PC-9 (cell line): ENCODE results near the gene TREH. TPM values are rescaled to one million over a fixed set of nuclear protein-coding genes. Genes with fewer than 3 reads are reported as not detected.
A peak's percentile ranks its signal among the peaks of the same experiment; 100 is the strongest.

Source experiments
- BruUV-seq: library from RNA; stranded (reverse); fragments of 400-500 nt; replicated peaks from 2 replicates; lab custom pipeline; 2021; lab: Mats Ljungman, UMichigan
- CTCF ChIA-PET: fragments of 300-600 bp; sonication (Branson Sonifier 250); formaldehyde crosslinking; loops from one replicate; lab custom pipeline; 2022; ENCODE audit warnings: antibody characterized with exemption; lab: Charles Lee
- POLR2A ChIA-PET: fragments of 300-600 bp; sonication (Branson Sonifier 250); formaldehyde crosslinking; loops from one replicate; lab custom pipeline; 2022; ENCODE audit warnings: antibody characterized with exemption; ENCODE audit not compliant: unreplicated experiment; lab: Charles Lee
- DNase-seq, 2 experiments: peaks; one replicate each; pipeline versions ENCODE4 v3.0.0 to v3.0.0-alpha.2; 2015 to 2022; ENCODE audit warnings: mixed read lengths in 1 of 2
- H2AFZ ChIP-seq: fragments of 200-600 bp; sonication (generic); 2 replicates; pipeline ENCODE4 v1.8.1; 2017; ENCODE audit warnings: antibody characterized with exemption
- H3F3A ChIP-seq: fragments of 200-600 bp; sonication (generic); 2 replicates; pipeline ENCODE4 v1.8.1; 2017; ENCODE audit warnings: antibody characterized with exemption, mild to moderate bottlenecking, low read depth; ENCODE audit not compliant: insufficient read depth
- H3K27ac ChIP-seq: fragments of 200-600 bp; sonication (generic); 2 replicates; pipeline ENCODE4 v1.6.1; 2016; ENCODE audit warnings: mixed run types
- H3K27me3 ChIP-seq: fragments of 200-600 bp; sonication (generic); 2 replicates; pipeline ENCODE4 v1.6.1; 2016; ENCODE audit warnings: low read depth, mixed run types; ENCODE audit not compliant: insufficient read depth
- H3K36me3 ChIP-seq: fragments of 200-600 bp; sonication (generic); 2 replicates; pipeline ENCODE4 v1.6.1; 2016; ENCODE audit warnings: low read depth, mixed run types
- H3K4me1 ChIP-seq: fragments of 200-600 bp; sonication (generic); replicated peaks from 2 replicates; pipeline ENCODE4 v1.6.1; 2016; ENCODE audit warnings: mixed run types; ENCODE audit not compliant: insufficient read depth
- H3K4me2 ChIP-seq: fragments of 200-600 bp; sonication (generic); 2 replicates; pipeline ENCODE4 v1.6.1; 2017; ENCODE audit warnings: mixed run types
- H3K4me3 ChIP-seq: fragments of 200-600 bp; sonication (generic); 2 replicates; pipeline ENCODE4 v1.6.1; 2016; ENCODE audit warnings: mixed run types
- H3K79me2 ChIP-seq: fragments of 200-600 bp; sonication (generic); 2 replicates; pipeline ENCODE4 v1.6.1; 2017; ENCODE audit warnings: low read depth, mixed run types
- H3K9me2 ChIP-seq: fragments of 200-600 bp; sonication (generic); 2 replicates; pipeline ENCODE4 v1.8.1; 2017; ENCODE audit warnings: mild to moderate bottlenecking; ENCODE audit not compliant: insufficient read depth
- H3K9me3 ChIP-seq: fragments of 200-600 bp; sonication (generic); 2 replicates; pipeline ENCODE4 v1.8.1; 2016; ENCODE audit warnings: low read depth; ENCODE audit not compliant: insufficient read depth
- H4K20me1 ChIP-seq: fragments of 200-600 bp; sonication (generic); 2 replicates; pipeline ENCODE4 v1.8.1; 2017; ENCODE audit not compliant: insufficient read depth
- CTCF ChIP-seq: fragments of 200-600 bp; sonication (generic); conservative IDR thresholded peaks from 2 replicates; pipeline ENCODE4 v1.6.1; 2017; ENCODE audit warnings: mixed run types, antibody characterized with exemption, mild to moderate bottlenecking, moderate library complexity
- EZH2 ChIP-seq: fragments of 200-600 bp; sonication (generic); IDR thresholded peaks from 2 replicates; pipeline ENCODE4 v1.8.0; 2017; ENCODE audit warnings: antibody characterized with exemption, low read depth
- intact Hi-C: fragments of 100-400 bp; cut with micrococcal nuclease; formaldehyde crosslinking; loops from one replicate; pipeline ENCODE4 v1.10.0; 2022; ENCODE audit not compliant: unreplicated experiment
- total RNA-seq: library from RNA; stranded (reverse); gene quantifications from 2 replicates; pipeline ENCODE4 v1.2.3, GENCODE V29; 2021

The TREH gene
- total RNA-seq, 1 experiment from 2014 or later, result not detected

GRCh38 chr11:118627566-118627965 is 51.9 kb downstream of the TREH start:
- Histone ChIP-seq H3K9me2 (no peaks in the 10 kb centered on the region), H3K4me1 (peaks cover 37% of the 10 kb centered on the region), H3K36me3 (peaks cover 25% of the 10 kb centered on the region), H3F3A (peaks cover 37% of the 10 kb centered on the region), H3K4me2 (no peak overlapping the region), H3K27me3 (no peaks in the 10 kb centered on the region), H3K4me3 (no peak overlapping the region), H3K79me2 (peaks cover 14% of the 10 kb centered on the region), H2AFZ (no peak overlapping the region), H3K27ac (no peak overlapping the region), H4K20me1 (peaks cover 13% of the 10 kb centered on the region; the same call in 1 of the 2 replicates), H3K9me3 (no peaks in the 10 kb centered on the region)
- CTCF ChIA-PET, result no interaction called here
- POLR2A ChIA-PET, result no interaction called here
- TF ChIP-seq CTCF, result no peak
- TF ChIP-seq EZH2, result no peak
- BruUV-seq, result no TSS peak
- intact Hi-C loops, result no loop called here
- no peak for DNase-seq

GRCh38 chr11:118625976-118626375 is 53.5 kb downstream of the TREH start:
- Histone ChIP-seq H3K4me2 (peak overlapping the region; percentile 54; the same call in 1 of the 2 replicates), H3K36me3 (peaks cover 25% of the 10 kb centered on the region), H2AFZ (no peak overlapping the region), H3K27ac (no peak overlapping the region), H3K4me1 (peaks cover 46% of the 10 kb centered on the region), H3K9me2 (no peaks in the 10 kb centered on the region), H3K4me3 (no peak overlapping the region), H3K9me3 (no peaks in the 10 kb centered on the region), H3F3A (peaks cover 49% of the 10 kb centered on the region), H4K20me1 (peaks cover 13% of the 10 kb centered on the region; the same call in 1 of the 2 replicates), H3K27me3 (no peaks in the 10 kb centered on the region), H3K79me2 (peaks cover 27% of the 10 kb centered on the region)
- TF ChIP-seq EZH2 (no peak), CTCF (no peak)
- no TSS peak for BruUV-seq
- intact Hi-C loops, result no loop called here
- CTCF ChIA-PET, result no interaction called here
- no peak for DNase-seq
- POLR2A ChIA-PET, result no interaction called here

GRCh38 chr11:118625036-118625690 is 54.3 kb downstream of the TREH start:
- no peaks in the 10 kb centered on the region for H3K9me3 ChIP-seq
- H3K9me2 ChIP-seq, result no peaks in the 10 kb centered on the region
- H3F3A ChIP-seq, result peaks cover 57% of the 10 kb centered on the region
- no peak overlapping the region for H3K4me3 ChIP-seq
- peak; percentile 66 to 87 for DNase-seq
- no peak overlapping the region for H2AFZ ChIP-seq
- no peaks in the 10 kb centered on the region for H3K27me3 ChIP-seq
- H3K79me2 ChIP-seq, result peaks cover 30% of the 10 kb centered on the region
- CTCF ChIA-PET, result interaction anchor here (0.6 kb wide), 1 partner anchor 12 kb away, joined by 3 read pairs; no protein-coding TSS in a partner anchor
- intact Hi-C loops, result no loop called here
- peaks cover 25% of the 10 kb centered on the region for H3K36me3 ChIP-seq
- POLR2A ChIA-PET, result interaction anchor here (0.6 kb wide), 2 partner anchors 10 to 190 kb away, joined by 3 read pairs; no protein-coding TSS in a partner anchor
- peaks cover 46% of the 10 kb centered on the region for H3K4me1 ChIP-seq
- peak overlapping the region; percentile 30; the same call in 1 of the 2 replicates for H3K27ac ChIP-seq
- no TSS peak for BruUV-seq
- H3K4me2 ChIP-seq, result peak overlapping the region; percentile 54
- TF ChIP-seq EZH2 (no peak), CTCF (no peak)
- H4K20me1 ChIP-seq, result peaks cover 13% of the 10 kb centered on the region; the same call in 1 of the 2 replicates
